HG02981 (cell line): ENCODE data around the gene PCCB.
A peak's percentile ranks its signal among the peaks of the same experiment; 100 is the strongest.
"Not testable (repeated sequence)": the region's sequence is repeated elsewhere in the genome, so short reads cannot be mapped to it uniquely, and the experiment has no call there.

Experiments used
- ATAC-seq: cut with Tn5 transposase; IDR thresholded peaks from one replicate; pipeline ENCODE4 v1.9.1; 2021; ENCODE audit warnings: mild to moderate bottlenecking, moderate library complexity; ENCODE audit not compliant: unreplicated experiment

The PCCB gene

GRCh38 chr3:136311261-136311660 is 61.1 kb downstream of the PCCB start:
- ATAC-seq = no peak

GRCh38 chr3:136311968-136312367 is 61.8 kb downstream of the PCCB start:
- no peak for ATAC-seq

GRCh38 chr3:136326316-136326715 is 76.2 kb downstream of the PCCB start:
- ATAC-seq = no peak

GRCh38 chr3:136327671-136328070 is 77.5 kb downstream of the PCCB start:
- ATAC-seq = no peak

GRCh38 chr3:136329593-136329992 is 79.5 kb downstream of the PCCB start:
- ATAC-seq = no peak

- ATAC-seq = no peak
Measured at GRCh38 chr3:136330900-136331299, 80.8 kb downstream of the PCCB start.

GRCh38 chr3:136332302-136332701 is 82.2 kb downstream of the PCCB start:
- no peak for ATAC-seq

- no peak for ATAC-seq
Measured at GRCh38 chr3:136332776-136333175, 82.6 kb downstream of the PCCB start.

GRCh38 chr3:136334209-136334608 is 84.1 kb downstream of the PCCB start:
- ATAC-seq = no peak

GRCh38 chr3:136334726-136335125 is 84.6 kb downstream of the PCCB start:
- not testable (repeated sequence) for ATAC-seq

GRCh38 chr3:136336329-136337100 is 86.4 kb downstream of the PCCB start:
- no peak for ATAC-seq

- ATAC-seq = no peak
Measured at GRCh38 chr3:136343446-136343845, 93.3 kb downstream of the PCCB start.

GRCh38 chr3:136343873-136344555 is 93.9 kb downstream of the PCCB start:
- ATAC-seq = no peak

- ATAC-seq = no peak
Measured at GRCh38 chr3:136346486-136346885, 96.3 kb downstream of the PCCB start.

GRCh38 chr3:136350132-136350531 is 100.0 kb downstream of the PCCB start:
- no peak for ATAC-seq

GRCh38 chr3:136350557-136350956 is 100.4 kb downstream of the PCCB start:
- no peak for ATAC-seq

- ATAC-seq = no peak
Measured at GRCh38 chr3:136351351-136351750, 101.2 kb downstream of the PCCB start.

- ATAC-seq = no peak
Measured at GRCh38 chr3:136351905-136352304, 101.8 kb downstream of the PCCB start.

GRCh38 chr3:136353461-136353860 is 103.3 kb downstream of the PCCB start:
- ATAC-seq = peak; percentile 75

- no peak for ATAC-seq
Measured at GRCh38 chr3:136366289-136366688, 116.1 kb downstream of the PCCB start.

GRCh38 chr3:136375800-136376199 is 125.7 kb downstream of the PCCB start:
- not testable (repeated sequence) for ATAC-seq

GRCh38 chr3:136377508-136377907 is 127.4 kb downstream of the PCCB start:
- ATAC-seq = no peak
